Measurements from ENCODE around the gene TASOR2. TPM values are rescaled to one million over a fixed set of nuclear protein-coding genes. Genes with fewer than 3 reads are reported as not detected.

Gene TASOR2
- polyA plus RNA-seq, 1 experiment = 27.1 TPM

GRCh38 chr10:5645944-5646617 lies 38.6 kb upstream of the TASOR2 start:
- peaks cover 11% of the 10 kb centered on the region for H3K36me3 ChIP-seq (ENCODE audit: control insufficient read depth, insufficient read depth, low read length)
- TF ChIP-seq, protein P1, sequence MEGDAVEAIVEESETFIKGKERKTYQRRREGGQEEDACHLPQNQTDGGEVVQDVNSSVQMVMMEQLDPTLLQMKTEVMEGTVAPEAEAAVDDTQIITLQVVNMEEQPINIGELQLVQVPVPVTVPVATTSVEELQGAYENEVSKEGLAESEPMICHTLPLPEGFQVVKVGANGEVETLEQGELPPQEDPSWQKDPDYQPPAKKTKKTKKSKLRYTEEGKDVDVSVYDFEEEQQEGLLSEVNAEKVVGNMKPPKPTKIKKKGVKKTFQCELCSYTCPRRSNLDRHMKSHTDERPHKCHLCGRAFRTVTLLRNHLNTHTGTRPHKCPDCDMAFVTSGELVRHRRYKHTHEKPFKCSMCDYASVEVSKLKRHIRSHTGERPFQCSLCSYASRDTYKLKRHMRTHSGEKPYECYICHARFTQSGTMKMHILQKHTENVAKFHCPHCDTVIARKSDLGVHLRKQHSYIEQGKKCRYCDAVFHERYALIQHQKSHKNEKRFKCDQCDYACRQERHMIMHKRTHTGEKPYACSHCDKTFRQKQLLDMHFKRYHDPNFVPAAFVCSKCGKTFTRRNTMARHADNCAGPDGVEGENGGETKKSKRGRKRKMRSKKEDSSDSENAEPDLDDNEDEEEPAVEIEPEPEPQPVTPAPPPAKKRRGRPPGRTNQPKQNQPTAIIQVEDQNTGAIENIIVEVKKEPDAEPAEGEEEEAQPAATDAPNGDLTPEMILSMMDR (IDR thresholded peaks at IDR 0.05; ENCODE audit: insufficient read depth, low read depth, low read length) = no peak
- DNase-seq (ENCODE audit: low read depth) = no peak
- ChIA-PET CTCF (interaction anchor here (0.9 to 1.9 kb wide), 2 partner anchors 17 to 204 kb away, joined by 3 to 7 read pairs; no protein-coding TSS in a partner anchor), POLR2A (no interaction called here)
- no peak overlapping the region for H3K4me3 ChIP-seq (ENCODE audit: low read depth, low read length)
- no peaks in the 10 kb centered on the region for H3K27me3 ChIP-seq (ENCODE audit: control insufficient read depth, insufficient read depth, low read length)

- peaks cover 5% of the 10 kb centered on the region for H3K36me3 ChIP-seq (ENCODE audit: control insufficient read depth, insufficient read depth, low read length)
- POLR2A ChIA-PET = no interaction called here
- CTCF ChIA-PET = interaction anchor here (1.9 kb wide), 1 partner anchor 18 kb away, joined by 7 read pairs; no protein-coding TSS in a partner anchor
- no peak for DNase-seq (ENCODE audit: low read depth)
- no peaks in the 10 kb centered on the region for H3K27me3 ChIP-seq (ENCODE audit: control insufficient read depth, insufficient read depth, low read length)
- no peak overlapping the region for H3K4me3 ChIP-seq (ENCODE audit: low read depth, low read length)
- TF ChIP-seq, protein P1 (IDR thresholded peaks at IDR 0.05; ENCODE audit: insufficient read depth, low read depth, low read length) = no peak
Observed at GRCh38 chr10:5647507-5648240, 37.0 kb upstream of the TASOR2 start.

- H3K4me3 ChIP-seq (ENCODE audit: low read depth, low read length) = no peak overlapping the region
- TF ChIP-seq, protein P1 (IDR thresholded peaks at IDR 0.05; ENCODE audit: insufficient read depth, low read depth, low read length) = no peak
- no peaks in the 10 kb centered on the region for H3K27me3 ChIP-seq (ENCODE audit: control insufficient read depth, insufficient read depth, low read length)
- POLR2A ChIA-PET = no interaction called here
- CTCF ChIA-PET = no interaction called here
- peaks cover 5% of the 10 kb centered on the region for H3K36me3 ChIP-seq (ENCODE audit: control insufficient read depth, insufficient read depth, low read length)
- DNase-seq (ENCODE audit: low read depth) = no peak
Observed at GRCh38 chr10:5648494-5649457, 35.9 kb upstream of the TASOR2 start.

DNA sequence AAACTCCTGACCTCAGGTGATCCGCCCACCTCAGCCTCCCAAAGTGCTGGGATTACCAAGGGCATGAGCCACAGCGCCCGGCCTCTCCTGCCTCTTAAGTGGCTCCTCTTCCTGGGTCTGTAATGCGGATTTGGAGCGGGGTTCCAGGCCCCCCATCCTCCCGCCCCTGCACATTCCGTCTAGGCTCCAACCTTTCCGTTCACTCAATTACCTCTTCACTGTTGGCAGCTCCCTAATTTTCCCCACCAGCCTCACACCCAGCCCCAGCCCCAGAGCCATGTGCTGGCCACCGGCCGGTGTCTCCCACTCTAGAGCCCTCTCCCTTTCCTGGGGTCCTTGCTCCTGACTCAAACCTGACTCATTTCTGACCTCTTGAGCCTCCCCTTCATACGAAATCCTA lies 34.9 kb upstream of the TASOR2 start:
- no peak overlapping the region for H3K4me3 ChIP-seq (ENCODE audit: low read depth, low read length)
- no peaks in the 10 kb centered on the region for H3K27me3 ChIP-seq (ENCODE audit: control insufficient read depth, insufficient read depth, low read length)
- CTCF ChIA-PET = no interaction called here
- TF ChIP-seq, protein P1 (IDR thresholded peaks at IDR 0.05; ENCODE audit: insufficient read depth, low read depth, low read length) = no peak
- peaks cover 5% of the 10 kb centered on the region for H3K36me3 ChIP-seq (ENCODE audit: control insufficient read depth, insufficient read depth, low read length)
- no peak for DNase-seq (ENCODE audit: low read depth)
- POLR2A ChIA-PET = no interaction called here
